Activated CD4-positive, alpha-beta T cell treated with anti-CD3 and anti-CD28 coated beads, Interleukin-2, amount 10 ng/mL, durations not matched to agents 24 days and 14 days (primary cell): ENCODE measurements around the gene AGPAT4. TPM values are rescaled to one million over a fixed set of nuclear protein-coding genes. Genes with fewer than 3 reads are reported as not detected.

Experiments used
- DNase-seq: peaks from one replicate; pipeline ENCODE4 v3.0.0; 2022
- H3K27ac Mint-ChIP-seq: one replicate; pipeline ENCODE4 v1.8.0; 2022; ENCODE audit warnings: mild to moderate bottlenecking, mixed read lengths
- H3K27me3 Mint-ChIP-seq: one replicate; pipeline ENCODE4 v1.8.0; 2022; ENCODE audit warnings: mixed read lengths
- H3K36me3 Mint-ChIP-seq: one replicate; pipeline ENCODE4 v1.8.0; 2022; ENCODE audit warnings: low read depth, mild to moderate bottlenecking, mixed read lengths
- H3K4me1 Mint-ChIP-seq: one replicate; pipeline ENCODE4 v1.8.0; 2021; ENCODE audit warnings: mixed read lengths
- H3K4me3 Mint-ChIP-seq: one replicate; pipeline ENCODE4 v1.8.0; 2022; ENCODE audit warnings: mild to moderate bottlenecking, moderate library complexity, mixed read lengths
- H3K9me3 Mint-ChIP-seq: one replicate; pipeline ENCODE4 v1.8.0; 2021; ENCODE audit warnings: mixed read lengths
- intact Hi-C: fragments of 100-400 bp; cut with micrococcal nuclease; formaldehyde crosslinking; loops from one replicate; pipeline ENCODE4 v1.15.1; 2023
- total RNA-seq: library from RNA; stranded (reverse); gene quantifications from 2 replicates; pipeline ENCODE4 v1.2.3, GENCODE V29; 2022

The AGPAT4 gene
- total RNA-seq, 1 donor from 2014 or later = 6.8 TPM

DNA sequence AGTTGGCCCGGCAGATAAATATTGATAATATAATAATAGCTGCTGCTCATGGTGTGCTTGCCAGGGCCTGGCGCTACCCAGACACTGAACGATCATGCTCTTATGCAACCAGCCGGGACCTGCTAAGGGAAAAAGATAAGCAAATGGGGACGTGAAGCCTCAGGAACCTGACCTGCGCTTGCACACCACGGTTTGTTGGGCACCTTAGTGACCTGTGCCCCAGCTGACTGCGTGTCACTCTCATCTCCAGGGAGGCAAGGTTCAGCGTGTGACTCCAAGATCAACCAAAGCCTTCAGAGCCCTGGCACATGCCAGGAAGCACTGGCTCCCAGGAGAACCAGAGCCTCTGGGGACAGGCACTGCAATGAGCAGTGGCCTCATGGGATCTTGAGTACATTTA lies 111.1 kb downstream of the AGPAT4 start:
- intact Hi-C loops = no loop called here
- no peaks in the 10 kb centered on the region for H3K27me3 Mint-ChIP-seq
- H3K27ac Mint-ChIP-seq = no peak overlapping the region
- DNase-seq = no peak
- no peaks in the 10 kb centered on the region for H3K9me3 Mint-ChIP-seq
- peaks cover 12% of the 10 kb centered on the region for H3K36me3 Mint-ChIP-seq
- no peaks in the 10 kb centered on the region for H3K4me1 Mint-ChIP-seq
- no peak overlapping the region for H3K4me3 Mint-ChIP-seq

DNA sequence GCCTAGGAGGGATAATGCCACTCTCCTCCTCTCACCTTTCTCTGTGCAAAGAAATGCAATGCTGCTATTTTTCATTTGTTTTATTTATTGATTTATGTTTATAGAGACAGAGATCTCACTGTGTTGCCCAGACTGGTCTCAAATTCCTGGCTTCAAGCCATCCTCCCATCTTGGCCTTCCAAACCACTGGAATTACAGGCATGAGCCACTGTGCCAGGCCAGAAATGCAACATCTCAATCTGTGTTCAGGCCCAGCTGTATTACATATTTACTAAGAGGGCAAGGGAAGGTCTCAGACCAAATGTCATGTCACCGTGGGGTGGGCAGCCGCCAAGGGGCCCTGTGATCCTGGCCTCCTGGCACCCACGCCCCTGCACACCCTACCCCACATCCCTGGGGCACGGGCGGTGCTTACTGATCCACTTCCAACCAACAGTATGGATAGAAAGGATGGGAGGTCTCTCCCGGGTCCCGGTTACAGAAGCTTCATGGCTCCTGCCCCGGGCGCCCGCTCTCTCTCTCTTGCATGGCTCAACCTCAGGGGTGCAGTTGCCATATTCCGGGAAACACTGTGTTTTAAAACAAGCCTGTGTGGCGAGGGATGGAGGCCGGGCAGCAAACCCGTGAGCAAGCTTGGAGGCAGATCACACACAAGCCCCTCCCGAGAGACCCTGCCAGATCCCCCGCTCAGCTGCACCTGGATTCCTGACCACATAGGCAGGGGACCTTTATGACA lies 111.8 kb downstream of the AGPAT4 start:
- H3K4me3 Mint-ChIP-seq = no peak overlapping the region
- no peak for DNase-seq
- H3K36me3 Mint-ChIP-seq = peaks cover 13% of the 10 kb centered on the region
- no peaks in the 10 kb centered on the region for H3K27me3 Mint-ChIP-seq
- H3K4me1 Mint-ChIP-seq = no peaks in the 10 kb centered on the region
- intact Hi-C loops = no loop called here
- peaks cover 2% of the 10 kb centered on the region for H3K9me3 Mint-ChIP-seq
- H3K27ac Mint-ChIP-seq = no peak overlapping the region

DNA sequence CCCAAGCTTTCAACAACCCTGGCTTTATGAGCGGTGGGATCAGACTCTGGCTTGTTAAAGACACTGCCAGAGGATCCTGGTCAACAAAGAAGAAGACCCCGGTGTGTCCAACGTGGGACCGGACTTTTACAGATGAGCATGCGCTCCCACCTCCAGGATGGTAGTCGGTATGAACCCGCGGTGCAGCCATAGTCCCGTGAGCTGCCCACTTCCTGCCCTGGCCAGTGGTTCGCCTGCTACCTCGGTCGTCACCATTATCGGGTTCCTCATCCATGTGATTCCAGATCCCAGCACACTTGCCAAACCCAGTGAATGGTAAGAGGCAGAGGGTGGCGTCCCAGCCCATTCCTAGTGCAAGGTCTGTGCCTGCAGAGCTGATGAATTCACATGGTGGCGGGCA lies 112.7 kb downstream of the AGPAT4 start:
- H3K27me3 Mint-ChIP-seq = no peaks in the 10 kb centered on the region
- H3K9me3 Mint-ChIP-seq = peaks cover 5% of the 10 kb centered on the region
- peaks cover 13% of the 10 kb centered on the region for H3K36me3 Mint-ChIP-seq
- DNase-seq = no peak
- H3K4me1 Mint-ChIP-seq = no peaks in the 10 kb centered on the region
- H3K4me3 Mint-ChIP-seq = no peak overlapping the region
- intact Hi-C loops = no loop called here
- no peak overlapping the region for H3K27ac Mint-ChIP-seq

DNA sequence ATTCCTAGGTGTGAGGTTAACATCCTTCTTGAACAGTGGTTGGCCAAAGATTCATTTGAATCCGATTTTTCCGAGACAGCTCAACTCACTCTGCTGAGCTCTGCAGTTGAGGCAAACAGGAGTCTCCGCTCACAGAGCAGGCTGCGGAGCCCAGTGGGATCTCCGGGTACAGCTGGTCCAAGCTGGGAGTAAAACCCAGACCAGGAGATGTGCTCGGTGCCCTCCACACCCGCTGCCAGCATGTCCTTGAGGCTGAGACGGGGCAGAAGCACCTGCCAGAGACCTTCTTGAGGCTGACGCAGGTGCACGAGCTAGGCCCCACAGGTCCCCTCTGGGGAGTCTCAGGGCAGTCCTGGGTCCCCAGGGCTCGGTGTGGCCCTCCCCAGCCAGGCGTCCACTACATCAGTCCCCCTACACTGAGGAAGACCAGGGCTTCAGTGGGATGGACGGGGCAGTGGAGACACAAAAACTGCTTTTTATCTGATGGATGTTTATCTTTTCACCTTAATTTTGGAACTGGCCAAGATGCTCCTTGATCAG lies 119.0 kb downstream of the AGPAT4 start:
- H3K27ac Mint-ChIP-seq = no peak overlapping the region
- no peak for DNase-seq
- H3K4me3 Mint-ChIP-seq = no peak overlapping the region
- no peaks in the 10 kb centered on the region for H3K4me1 Mint-ChIP-seq
- H3K36me3 Mint-ChIP-seq = peaks cover 6% of the 10 kb centered on the region
- peaks cover 5% of the 10 kb centered on the region for H3K9me3 Mint-ChIP-seq
- intact Hi-C loops = no loop called here
- no peaks in the 10 kb centered on the region for H3K27me3 Mint-ChIP-seq

DNA sequence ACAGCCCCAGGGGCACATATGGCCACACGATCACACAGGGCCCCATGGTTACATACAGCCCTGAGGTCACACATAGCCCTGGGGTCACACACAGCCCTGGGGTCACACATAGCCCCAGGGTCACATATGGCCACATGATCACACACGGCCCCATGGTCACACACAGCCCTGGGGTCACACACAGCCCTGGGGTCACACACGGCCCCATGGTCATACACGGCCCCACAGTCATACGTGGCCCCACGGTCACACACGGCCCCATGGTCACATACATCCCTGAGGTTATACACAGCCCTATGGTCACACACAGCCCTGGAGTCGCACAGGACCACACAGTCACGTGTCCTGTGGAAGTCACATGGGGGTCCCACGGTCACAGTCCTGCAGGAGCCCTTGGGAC lies 120.1 kb downstream of the AGPAT4 start:
- Mint-ChIP-seq H3K4me3 (no peak overlapping the region), H3K9me3 (peaks cover 5% of the 10 kb centered on the region), H3K36me3 (peaks cover 6% of the 10 kb centered on the region), H3K27me3 (no peaks in the 10 kb centered on the region), H3K27ac (no peak overlapping the region), H3K4me1 (no peaks in the 10 kb centered on the region)
- no peak for DNase-seq
- intact Hi-C loops = loop anchor here (2.0 kb wide), 1 partner anchor 217 kb away; no protein-coding TSS in a partner anchor

DNA sequence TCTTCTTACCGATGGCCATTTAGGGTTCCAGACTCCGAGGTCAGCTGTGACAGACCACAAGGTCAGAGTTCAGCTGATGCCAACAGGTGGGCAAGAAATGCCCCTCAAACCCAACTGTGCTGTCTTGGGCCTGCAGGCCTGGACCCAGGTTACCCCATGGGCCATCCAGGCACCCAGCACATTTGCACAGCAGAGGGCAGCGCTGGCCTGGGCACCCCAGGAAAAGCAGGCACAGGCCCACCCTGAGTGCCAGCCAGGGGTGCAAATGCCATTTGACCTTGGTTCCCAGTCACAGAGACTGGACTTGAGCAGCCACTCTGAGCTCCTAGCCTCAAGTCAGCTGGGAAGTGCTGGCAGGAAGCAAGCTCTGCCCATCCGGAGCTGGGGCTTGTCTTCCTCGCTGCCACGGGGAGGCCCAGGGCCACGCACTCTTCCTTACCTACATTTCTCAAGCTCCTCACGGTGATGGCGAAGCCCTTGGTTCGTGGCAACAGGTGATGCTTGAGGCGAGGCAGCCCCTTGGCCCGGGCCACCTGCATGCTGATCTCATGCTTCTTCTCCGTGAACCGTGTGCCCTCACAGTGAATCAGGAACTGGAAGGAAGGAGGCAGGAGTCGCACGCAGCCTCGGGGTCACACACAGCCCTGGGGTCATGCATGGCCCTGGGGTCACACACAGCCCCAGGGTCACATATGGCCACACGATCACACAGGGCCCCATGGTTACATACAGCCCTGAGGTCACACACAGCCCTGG lies 120.8 kb downstream of the AGPAT4 start:
- H3K27ac Mint-ChIP-seq = no peak overlapping the region
- peak; percentile 69 for DNase-seq

DNA sequence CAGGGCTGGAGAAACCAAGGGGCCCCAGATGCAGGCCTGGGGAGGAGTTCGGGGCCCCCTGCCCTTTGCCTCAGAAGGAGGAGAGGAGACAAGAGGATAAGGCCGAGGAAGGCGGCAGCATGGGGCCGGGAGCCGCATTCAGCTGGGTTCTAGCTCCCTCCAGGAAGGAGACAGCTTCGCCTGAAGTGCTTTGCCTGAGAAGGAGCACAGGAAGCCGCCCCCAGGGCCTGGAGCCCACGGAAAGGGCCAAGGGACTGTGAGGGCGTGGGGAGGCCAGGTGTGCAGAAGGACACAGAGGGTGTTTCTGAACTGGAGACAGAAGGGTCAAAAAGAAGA lies 121.4 kb downstream of the AGPAT4 start:
- Mint-ChIP-seq H3K9me3 (peaks cover 5% of the 10 kb centered on the region), H3K4me1 (no peaks in the 10 kb centered on the region), H3K27ac (no peak overlapping the region), H3K36me3 (no peaks in the 10 kb centered on the region), H3K4me3 (no peak overlapping the region), H3K27me3 (no peaks in the 10 kb centered on the region)
- DNase-seq = no peak
- intact Hi-C loops = loop anchor here (2.0 kb wide), 1 partner anchor 218 kb away; no protein-coding TSS in a partner anchor

More for the DNA sequence above, 120.8 kb downstream of the AGPAT4 start:
- Mint-ChIP-seq H3K9me3 (peaks cover 5% of the 10 kb centered on the region), H3K4me1 (no peaks in the 10 kb centered on the region), H3K27me3 (no peaks in the 10 kb centered on the region), H3K4me3 (no peak overlapping the region), H3K36me3 (peaks cover 5% of the 10 kb centered on the region)
- intact Hi-C loops = loop anchor here (2.0 kb wide), 1 partner anchor 218 kb away; no protein-coding TSS in a partner anchor

DNA sequence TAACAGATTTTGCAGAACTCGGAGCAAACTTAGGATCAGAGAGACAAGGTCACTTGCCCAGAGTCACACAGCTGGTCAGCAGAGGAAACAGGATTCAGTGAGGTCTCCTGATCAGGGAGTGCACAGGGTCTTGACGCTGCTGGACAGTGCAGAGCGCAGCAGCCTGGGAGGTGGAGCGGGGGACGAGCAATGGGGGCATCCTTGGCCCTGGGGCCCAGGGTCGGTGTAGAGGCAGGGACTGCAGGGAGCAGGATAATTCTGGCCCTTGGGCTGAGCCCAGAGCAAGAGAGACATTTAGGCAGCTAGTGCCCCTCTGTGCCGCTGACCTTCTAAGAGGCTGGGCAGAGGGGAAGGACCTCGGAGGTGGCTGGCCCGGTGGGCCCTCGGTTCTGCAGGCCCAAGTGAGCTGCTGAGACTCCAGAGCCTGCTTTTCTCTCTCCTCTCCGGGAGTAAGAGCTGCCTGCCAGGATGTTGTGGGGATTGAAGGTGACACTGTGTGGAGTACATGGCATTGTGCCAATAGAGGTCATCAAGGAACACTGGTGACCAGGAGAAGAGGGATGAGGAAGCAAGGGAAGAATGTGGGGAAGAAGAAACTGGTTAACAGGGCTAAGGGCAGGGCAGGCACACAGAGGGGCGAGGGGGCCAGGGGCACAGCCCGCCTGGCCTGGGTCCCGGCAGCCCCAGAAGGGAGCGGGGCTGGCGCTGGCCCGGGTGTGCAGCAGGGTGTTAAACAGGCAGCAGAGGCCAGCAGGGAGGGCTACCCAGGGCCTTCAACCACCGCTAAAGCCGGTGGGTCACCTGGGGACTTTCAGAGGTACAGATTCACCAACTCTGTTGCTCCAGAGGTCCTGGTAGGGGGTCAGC lies 122.0 kb downstream of the AGPAT4 start:
- H3K36me3 Mint-ChIP-seq = no peaks in the 10 kb centered on the region
- intact Hi-C loops = loop anchor here (2.0 kb wide), 1 partner anchor 219 kb away; no protein-coding TSS in a partner anchor
- no peaks in the 10 kb centered on the region for H3K27me3 Mint-ChIP-seq
- peaks cover 2% of the 10 kb centered on the region for H3K9me3 Mint-ChIP-seq
- no peak for DNase-seq
- H3K27ac Mint-ChIP-seq = no peak overlapping the region
- no peak overlapping the region for H3K4me3 Mint-ChIP-seq
- H3K4me1 Mint-ChIP-seq = no peaks in the 10 kb centered on the region

DNA sequence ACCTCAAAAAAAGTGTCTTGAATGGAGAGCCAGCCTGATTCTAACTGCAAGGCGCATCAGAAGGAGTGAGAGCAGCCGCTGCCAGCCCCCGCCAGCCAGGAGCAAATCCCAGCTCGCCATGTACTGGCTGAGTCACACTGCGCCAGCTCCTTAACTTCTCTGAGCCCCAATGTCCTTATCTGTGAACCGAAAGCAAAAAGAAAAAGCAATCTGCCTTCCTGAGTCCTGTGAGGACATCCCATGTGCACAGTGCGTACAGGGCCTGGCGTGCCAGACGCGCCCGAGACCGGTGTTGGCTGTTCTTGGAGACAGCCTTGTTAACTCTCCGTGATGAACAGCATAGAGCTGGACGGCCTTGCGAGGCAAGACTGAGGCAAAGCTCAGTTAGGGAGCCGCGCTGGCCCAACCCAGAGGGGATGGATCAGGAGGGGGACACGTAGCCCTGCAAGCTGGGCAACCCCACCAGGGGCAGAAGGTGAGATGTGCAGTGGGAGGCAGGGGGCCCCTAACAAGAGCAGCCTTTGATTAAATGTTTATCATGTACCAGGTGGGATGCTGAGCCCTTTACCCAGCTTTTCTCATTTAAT lies 122.7 kb downstream of the AGPAT4 start:
- no peaks in the 10 kb centered on the region for H3K4me1 Mint-ChIP-seq
- H3K27ac Mint-ChIP-seq = no peak overlapping the region
- intact Hi-C loops = no loop called here

DNA sequence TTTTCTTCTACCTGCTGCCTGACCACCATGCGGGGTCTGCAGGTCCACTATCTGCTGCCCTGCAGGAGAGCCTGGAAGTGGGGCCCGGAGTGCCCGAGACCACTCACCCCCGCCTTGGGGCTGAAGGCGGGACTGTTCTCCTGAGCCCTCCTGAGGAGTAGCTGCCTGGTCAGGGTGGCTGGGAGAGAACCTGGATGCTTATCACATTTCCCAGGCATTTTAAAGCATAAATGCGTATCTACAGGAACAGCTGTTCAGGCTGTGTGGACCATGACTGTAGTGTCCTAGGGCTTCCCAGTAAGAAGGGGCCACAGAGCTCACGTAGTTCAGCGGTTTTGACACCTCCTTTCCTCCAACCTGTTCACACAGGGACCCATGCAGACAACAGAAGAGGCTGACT lies 123.3 kb downstream of the AGPAT4 start:
- no peaks in the 10 kb centered on the region for H3K27me3 Mint-ChIP-seq
- H3K36me3 Mint-ChIP-seq = peaks cover 1% of the 10 kb centered on the region
- intact Hi-C loops = no loop called here
- no peaks in the 10 kb centered on the region for H3K9me3 Mint-ChIP-seq
- no peak for DNase-seq
- no peak overlapping the region for H3K27ac Mint-ChIP-seq
- H3K4me3 Mint-ChIP-seq = no peak overlapping the region
- H3K4me1 Mint-ChIP-seq = no peaks in the 10 kb centered on the region

More for the DNA sequence above, 122.7 kb downstream of the AGPAT4 start:
- H3K36me3 Mint-ChIP-seq = peaks cover 1% of the 10 kb centered on the region
- no peaks in the 10 kb centered on the region for H3K27me3 Mint-ChIP-seq
- H3K9me3 Mint-ChIP-seq = no peaks in the 10 kb centered on the region
- DNase-seq = no peak
- H3K4me3 Mint-ChIP-seq = no peak overlapping the region

DNA sequence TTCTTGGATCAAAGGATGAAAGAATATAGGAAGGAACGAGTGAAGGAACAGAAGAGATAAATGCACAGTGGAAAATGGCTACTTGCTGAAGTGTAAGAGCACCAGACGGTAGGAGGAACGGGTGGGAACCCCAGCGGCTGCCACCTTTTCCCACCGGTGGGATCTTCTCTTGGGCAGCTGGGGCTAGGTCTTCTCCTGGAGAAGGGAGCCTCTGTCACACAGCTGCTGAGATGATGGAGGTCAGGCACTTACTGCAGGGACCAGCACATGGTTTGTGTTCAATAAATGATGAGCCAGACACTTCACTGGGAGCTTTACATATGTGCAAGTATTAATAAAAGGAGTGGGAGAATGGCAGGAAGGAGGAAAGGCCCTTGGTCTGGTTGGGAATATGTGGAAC lies 123.7 kb downstream of the AGPAT4 start:
- Mint-ChIP-seq H3K9me3 (no peaks in the 10 kb centered on the region), H3K4me1 (no peaks in the 10 kb centered on the region), H3K4me3 (no peak overlapping the region), H3K27me3 (no peaks in the 10 kb centered on the region), H3K36me3 (peaks cover 1% of the 10 kb centered on the region), H3K27ac (no peak overlapping the region)
- intact Hi-C loops = no loop called here
- no peak for DNase-seq

DNA sequence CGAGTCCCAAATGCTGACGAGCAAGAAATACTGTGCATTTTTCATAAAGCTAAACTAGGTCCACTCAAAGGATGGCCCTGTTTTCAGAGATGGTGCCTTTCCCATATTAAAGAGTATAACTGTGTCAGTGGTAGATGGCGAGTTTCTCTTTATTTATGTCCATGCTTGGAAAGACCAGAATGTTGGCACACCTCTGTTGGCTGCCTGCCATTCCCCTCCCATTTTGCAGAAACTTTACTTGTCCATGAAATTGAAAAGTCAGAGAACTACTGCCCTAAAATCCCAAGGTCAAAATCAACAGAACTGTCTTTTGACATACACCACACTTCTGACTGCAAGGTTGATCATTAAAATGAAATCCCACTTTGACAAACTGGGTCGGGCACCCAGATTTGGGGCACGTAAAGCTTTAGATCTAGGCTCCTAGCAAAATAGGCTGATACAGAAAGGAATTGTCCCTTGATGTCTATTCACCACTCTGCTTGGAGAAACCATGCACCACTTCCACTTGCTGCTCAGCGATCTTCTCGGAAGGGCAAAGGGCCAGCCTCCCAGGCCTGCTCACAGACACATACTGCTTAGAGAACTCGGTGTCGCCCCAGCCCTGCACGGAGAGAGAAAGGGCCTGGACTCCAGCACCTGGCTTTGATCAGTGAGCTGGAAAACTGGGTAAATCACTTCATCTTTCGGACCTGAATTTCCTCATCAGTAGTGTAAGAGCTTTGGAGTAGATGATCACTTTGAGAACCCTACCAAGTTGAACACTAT lies 130.0 kb downstream of the AGPAT4 start:
- Mint-ChIP-seq H3K4me3 (no peak overlapping the region), H3K27me3 (no peaks in the 10 kb centered on the region), H3K36me3 (peaks cover 3% of the 10 kb centered on the region), H3K9me3 (no peaks in the 10 kb centered on the region), H3K4me1 (no peaks in the 10 kb centered on the region), H3K27ac (no peak overlapping the region)
- intact Hi-C loops = no loop called here
- DNase-seq = no peak

DNA sequence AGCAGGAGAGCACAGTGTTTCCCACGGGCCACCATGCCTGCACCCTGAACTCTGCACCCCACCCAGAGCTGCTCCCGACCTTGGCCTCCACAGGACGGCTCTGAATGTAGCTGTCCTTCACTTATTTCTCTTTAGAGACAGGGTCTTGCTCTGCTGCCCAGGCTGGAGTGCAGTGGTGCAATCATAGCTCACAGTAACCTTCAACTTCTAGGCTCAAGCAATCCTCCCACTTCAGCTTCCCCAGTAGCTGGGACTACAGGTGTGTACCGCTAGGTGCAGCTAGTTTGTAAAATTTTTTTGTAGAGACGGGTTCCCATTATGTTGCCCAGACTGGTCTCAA lies 130.9 kb downstream of the AGPAT4 start:
- intact Hi-C loops = no loop called here

More for the DNA sequence above, 130.9 kb downstream of the AGPAT4 start:
- no peak overlapping the region for H3K27ac Mint-ChIP-seq
- H3K27me3 Mint-ChIP-seq = no peaks in the 10 kb centered on the region
- H3K9me3 Mint-ChIP-seq = no peaks in the 10 kb centered on the region
- H3K36me3 Mint-ChIP-seq = peaks cover 3% of the 10 kb centered on the region
- no peak overlapping the region for H3K4me3 Mint-ChIP-seq
- DNase-seq = no peak
- no peaks in the 10 kb centered on the region for H3K4me1 Mint-ChIP-seq
